ENCODE results near the gene NFYC.

The NFYC gene

DNA sequence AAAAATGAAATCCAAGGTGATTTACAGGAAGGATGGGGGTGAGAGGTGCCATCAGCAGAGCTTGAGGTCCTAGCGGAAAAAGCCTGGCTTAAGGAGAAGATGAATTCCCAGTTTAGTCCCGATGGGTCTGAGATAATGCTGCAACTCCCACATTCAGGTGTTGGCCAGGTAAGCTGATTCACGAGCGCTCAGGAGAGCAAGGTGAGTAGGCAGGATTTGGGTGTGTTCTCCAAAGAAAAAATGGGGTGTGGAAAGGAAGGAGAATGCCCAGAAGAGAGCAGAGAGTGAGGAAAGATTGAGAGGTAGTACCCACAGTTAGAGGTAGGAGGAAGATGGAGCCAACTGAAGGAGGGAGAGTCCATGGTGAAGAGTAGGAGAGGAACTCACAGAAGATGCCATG, 38.5 kb upstream of the NFYC start:
- H3K4me1 ChIP-seq (ENCODE audit: insufficient read depth, low read length): no peaks in the 10 kb centered on the region; the same call in 1 of the 2 replicates
- H3K27ac ChIP-seq (ENCODE audit: low read length): no peak overlapping the region
- H3K9me3 ChIP-seq (ENCODE audit: insufficient read depth, low read length, severe bottlenecking): no peaks in the 10 kb centered on the region
- H4K20me1 ChIP-seq (ENCODE audit: insufficient read depth, low read length): peaks cover 62% of the 10 kb centered on the region
- H2AFZ ChIP-seq (ENCODE audit: low read depth, low read length): no peak overlapping the region
- ATAC-seq (ENCODE audit: insufficient read depth, low read depth): no peak
- no peak for DNase-seq
- no peak overlapping the region for H3K4me2 ChIP-seq (ENCODE audit: insufficient read depth, low read length)
- 0 out of 2 replicates have a peak, but pooled peaks cover 4% of the 10 kb centered on the region for H3K79me2 ChIP-seq (ENCODE audit: insufficient read depth, low read length)
- no peak overlapping the region for H3K9ac ChIP-seq (ENCODE audit: low read depth, low read length)
- no peak overlapping the region for H3K4me3 ChIP-seq (ENCODE audit: low read depth in 1 of 2, low read length in 2 of 2)
- no peak for TF ChIP-seq EZH2 (IDR thresholded peaks at IDR 0.05; ENCODE audit: borderline replicate concordance, low read depth, low read length, severe bottlenecking)
- TF ChIP-seq, protein P1, sequence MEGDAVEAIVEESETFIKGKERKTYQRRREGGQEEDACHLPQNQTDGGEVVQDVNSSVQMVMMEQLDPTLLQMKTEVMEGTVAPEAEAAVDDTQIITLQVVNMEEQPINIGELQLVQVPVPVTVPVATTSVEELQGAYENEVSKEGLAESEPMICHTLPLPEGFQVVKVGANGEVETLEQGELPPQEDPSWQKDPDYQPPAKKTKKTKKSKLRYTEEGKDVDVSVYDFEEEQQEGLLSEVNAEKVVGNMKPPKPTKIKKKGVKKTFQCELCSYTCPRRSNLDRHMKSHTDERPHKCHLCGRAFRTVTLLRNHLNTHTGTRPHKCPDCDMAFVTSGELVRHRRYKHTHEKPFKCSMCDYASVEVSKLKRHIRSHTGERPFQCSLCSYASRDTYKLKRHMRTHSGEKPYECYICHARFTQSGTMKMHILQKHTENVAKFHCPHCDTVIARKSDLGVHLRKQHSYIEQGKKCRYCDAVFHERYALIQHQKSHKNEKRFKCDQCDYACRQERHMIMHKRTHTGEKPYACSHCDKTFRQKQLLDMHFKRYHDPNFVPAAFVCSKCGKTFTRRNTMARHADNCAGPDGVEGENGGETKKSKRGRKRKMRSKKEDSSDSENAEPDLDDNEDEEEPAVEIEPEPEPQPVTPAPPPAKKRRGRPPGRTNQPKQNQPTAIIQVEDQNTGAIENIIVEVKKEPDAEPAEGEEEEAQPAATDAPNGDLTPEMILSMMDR (IDR thresholded peaks at IDR 0.05; ENCODE audit: borderline replicate concordance, extremely low read depth, low read length, poor library complexity, severe bottlenecking): no peak
- no peaks in the 10 kb centered on the region for H3K27me3 ChIP-seq (ENCODE audit: insufficient read depth, low read length, poor library complexity)
- no peaks in the 10 kb centered on the region for H3K36me3 ChIP-seq (ENCODE audit: insufficient read depth, low read length)

DNA sequence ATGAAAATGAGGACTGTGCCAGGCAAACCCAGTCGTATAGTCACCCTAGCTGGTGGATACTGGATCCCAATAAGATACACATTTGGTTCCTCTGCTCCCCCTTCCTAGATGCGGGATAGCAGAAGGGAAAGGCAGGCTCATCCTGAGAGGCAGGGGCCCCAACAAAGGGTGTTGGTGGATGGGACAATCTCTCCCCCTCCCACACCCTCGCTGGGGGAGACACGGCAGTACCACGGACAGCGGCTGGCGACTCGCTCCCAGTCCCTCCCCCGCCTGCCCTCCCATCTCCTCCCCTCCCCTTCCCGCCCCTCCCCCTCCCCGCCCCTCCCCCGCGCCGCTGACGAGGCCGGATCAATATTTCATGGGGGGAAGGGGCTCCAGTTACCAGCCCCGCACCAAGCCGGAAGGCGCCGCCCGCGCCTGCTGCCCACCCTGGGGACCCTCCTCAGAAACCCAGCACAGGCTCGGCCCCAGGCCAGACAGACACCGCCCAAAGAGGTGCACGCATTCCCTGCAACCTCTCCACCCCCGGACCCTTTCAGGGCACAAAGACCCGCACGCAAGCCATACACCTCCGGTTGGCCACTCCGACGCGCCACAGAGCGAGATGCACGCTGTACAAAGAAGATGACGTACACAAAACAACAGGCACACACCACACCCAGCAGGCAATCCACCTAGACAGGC, 37.5 kb upstream of the NFYC start:
- Histone ChIP-seq H3K79me2 (ENCODE audit: insufficient read depth, low read length) (0 out of 2 replicates have a peak, but pooled peaks cover 4% of the 10 kb centered on the region), H2AFZ (ENCODE audit: low read depth, low read length) (no peak overlapping the region), H3K4me1 (ENCODE audit: insufficient read depth, low read length) (no peaks in the 10 kb centered on the region; the same call in 1 of the 2 replicates), H3K4me2 (ENCODE audit: insufficient read depth, low read length) (no peak overlapping the region), H3K9me3 (ENCODE audit: insufficient read depth, low read length, severe bottlenecking) (no peaks in the 10 kb centered on the region), H3K27me3 (ENCODE audit: insufficient read depth, low read length, poor library complexity) (no peaks in the 10 kb centered on the region), H3K9ac (ENCODE audit: low read depth, low read length) (no peak overlapping the region), H3K4me3 (ENCODE audit: low read depth in 1 of 2, low read length in 2 of 2) (no peak overlapping the region), H3K36me3 (ENCODE audit: insufficient read depth, low read length) (no peaks in the 10 kb centered on the region), H3K27ac (ENCODE audit: low read length) (no peak overlapping the region), H4K20me1 (ENCODE audit: insufficient read depth, low read length) (peaks cover 58% of the 10 kb centered on the region)
- ATAC-seq (ENCODE audit: insufficient read depth, low read depth): 0 out of 3 replicates have a peak, but pooled peaks have one; percentile 39
- DNase-seq: peak; percentile 41
- TF ChIP-seq, protein P1 (IDR thresholded peaks at IDR 0.05; ENCODE audit: borderline replicate concordance, extremely low read depth, low read length, poor library complexity, severe bottlenecking): no peak
- TF ChIP-seq EZH2 (IDR thresholded peaks at IDR 0.05; ENCODE audit: borderline replicate concordance, low read depth, low read length, severe bottlenecking): no peak

DNA sequence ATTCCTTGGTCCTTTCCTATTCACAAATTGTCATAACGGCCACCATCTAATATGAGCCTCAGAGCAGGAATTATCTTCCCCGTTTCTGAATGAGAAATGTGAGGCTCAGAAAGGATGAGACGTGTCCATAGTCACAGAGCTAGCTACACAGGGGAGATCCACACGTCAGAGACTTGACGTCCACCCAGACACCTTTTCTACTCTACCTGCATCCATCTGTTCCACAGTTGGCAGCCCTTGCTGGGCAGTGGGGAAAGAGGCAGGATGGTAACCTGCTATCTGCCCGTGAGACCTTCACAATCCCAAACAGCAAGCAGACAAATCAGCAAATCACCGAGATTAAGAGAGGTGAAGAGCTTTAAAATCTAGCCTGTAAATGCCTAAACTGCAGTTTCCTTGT, 34.5 kb upstream of the NFYC start:
- Histone ChIP-seq H3K4me2 (ENCODE audit: insufficient read depth, low read length) (no peak overlapping the region), H4K20me1 (ENCODE audit: insufficient read depth, low read length) (peaks cover 56% of the 10 kb centered on the region), H3K27ac (ENCODE audit: low read length) (no peak overlapping the region), H3K4me1 (ENCODE audit: insufficient read depth, low read length) (peaks cover 9% of the 10 kb centered on the region), H3K79me2 (ENCODE audit: insufficient read depth, low read length) (peaks cover 18% of the 10 kb centered on the region), H3K9me3 (ENCODE audit: insufficient read depth, low read length, severe bottlenecking) (no peaks in the 10 kb centered on the region), H3K4me3 (ENCODE audit: low read depth in 1 of 2, low read length in 2 of 2) (no peak overlapping the region), H3K27me3 (ENCODE audit: insufficient read depth, low read length, poor library complexity) (no peaks in the 10 kb centered on the region), H2AFZ (ENCODE audit: low read depth, low read length) (no peak overlapping the region), H3K9ac (ENCODE audit: low read depth, low read length) (no peak overlapping the region), H3K36me3 (ENCODE audit: insufficient read depth, low read length) (no peaks in the 10 kb centered on the region)
- ATAC-seq (ENCODE audit: insufficient read depth, low read depth) (no peak), DNase-seq (no peak)
- TF ChIP-seq, protein P1 (IDR thresholded peaks at IDR 0.05; ENCODE audit: borderline replicate concordance, extremely low read depth, low read length, poor library complexity, severe bottlenecking): no peak
- no peak for TF ChIP-seq EZH2 (IDR thresholded peaks at IDR 0.05; ENCODE audit: borderline replicate concordance, low read depth, low read length, severe bottlenecking)

All from DND-41 (cell line).